NCI-H2196 (cell line): Measurements from ENCODE around the gene C15orf39.

ENCODE experiments used
- DNase-seq: peaks from one replicate; lab custom pipeline; 2025; ENCODE audit not compliant: unreplicated experiment; lab: John Stamatoyannopoulos, UW

C15orf39 gene

DNA sequence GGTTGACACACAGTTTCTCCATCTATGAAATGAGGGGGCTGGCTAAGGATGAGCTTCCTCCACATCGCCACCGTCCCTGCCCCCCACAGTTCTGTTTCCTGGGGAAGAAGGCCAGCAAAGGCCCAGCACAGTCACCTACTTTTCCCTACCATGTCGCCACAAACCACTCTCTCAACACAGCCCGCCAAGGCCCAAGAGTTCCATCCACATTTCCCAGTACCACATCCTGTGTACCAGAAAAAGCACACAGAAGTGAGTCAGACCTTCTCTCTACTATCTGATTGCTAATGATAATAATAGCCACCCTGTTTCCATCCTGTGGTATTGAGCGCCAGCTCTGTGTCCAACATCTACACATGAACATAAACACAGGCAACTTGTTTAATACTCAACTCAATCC lies 30.3 kb upstream of the C15orf39 start:
- no peak for DNase-seq

DNA sequence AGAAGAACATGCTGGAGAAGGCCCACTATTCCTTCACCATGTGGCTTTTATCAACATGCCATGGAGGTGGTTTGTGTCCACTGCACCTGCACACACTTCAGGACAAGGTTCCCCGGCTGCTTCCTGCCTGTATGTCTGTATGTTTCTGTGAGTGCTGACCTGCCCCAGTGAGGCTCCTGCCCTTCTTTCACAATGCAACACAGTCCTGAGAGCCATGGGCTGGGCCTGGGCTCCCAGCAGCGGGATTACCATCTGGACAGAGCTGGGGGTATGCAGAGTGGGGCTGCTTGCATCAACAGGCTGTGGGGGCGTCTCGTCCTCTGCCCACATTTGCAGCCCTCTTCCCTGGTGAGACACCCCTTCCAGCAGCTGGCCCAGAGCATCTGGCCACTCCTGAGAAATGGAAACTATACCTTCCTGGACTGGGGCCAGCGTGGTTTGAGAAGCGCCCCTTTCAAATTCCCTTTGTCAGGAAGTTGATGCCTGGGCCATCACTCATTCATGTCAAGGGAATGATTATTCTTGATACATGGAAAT lies 29.3 kb upstream of the C15orf39 start:
- DNase-seq, result no peak

DNA sequence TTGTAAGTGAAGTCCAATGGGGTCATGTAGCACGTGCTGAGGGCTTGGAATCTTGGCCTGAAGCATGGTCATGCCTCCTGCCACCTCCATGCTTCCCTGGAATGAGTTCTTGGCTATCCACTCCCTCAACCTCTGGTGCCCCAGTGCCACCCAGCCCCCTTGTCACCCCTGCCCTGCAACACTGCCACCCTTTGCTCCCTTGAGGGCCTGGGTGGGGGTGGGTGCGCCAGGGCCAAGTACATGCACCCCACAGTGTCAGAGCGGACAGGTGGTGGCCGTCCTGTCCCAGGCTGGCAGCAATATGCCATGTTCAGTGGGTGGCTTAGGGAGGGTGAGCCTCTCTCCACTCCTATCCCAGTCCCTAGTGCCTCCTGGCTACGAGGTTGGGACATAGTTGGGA lies 27.6 kb upstream of the C15orf39 start:
- DNase-seq, result no peak

DNA sequence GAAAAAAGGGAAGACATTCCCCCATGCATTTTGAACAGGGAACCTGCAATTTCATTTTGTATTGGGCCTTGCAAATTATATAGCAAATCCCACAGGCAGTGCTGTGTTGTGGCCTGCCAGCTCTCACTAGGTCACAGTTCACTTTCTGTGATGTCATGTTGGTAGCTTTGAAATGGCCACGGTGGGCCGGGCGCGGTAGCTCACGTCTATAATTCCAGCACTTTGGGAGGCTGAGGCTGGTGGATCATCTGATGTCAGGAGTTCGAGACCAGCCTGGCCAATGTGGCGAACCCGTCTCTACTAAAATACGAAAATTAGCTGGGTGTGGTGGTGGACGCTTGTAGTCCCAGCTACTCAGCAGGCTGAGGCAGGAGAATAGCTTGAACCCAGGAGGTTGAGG lies 27.0 kb upstream of the C15orf39 start:
- DNase-seq, result no peak

DNA sequence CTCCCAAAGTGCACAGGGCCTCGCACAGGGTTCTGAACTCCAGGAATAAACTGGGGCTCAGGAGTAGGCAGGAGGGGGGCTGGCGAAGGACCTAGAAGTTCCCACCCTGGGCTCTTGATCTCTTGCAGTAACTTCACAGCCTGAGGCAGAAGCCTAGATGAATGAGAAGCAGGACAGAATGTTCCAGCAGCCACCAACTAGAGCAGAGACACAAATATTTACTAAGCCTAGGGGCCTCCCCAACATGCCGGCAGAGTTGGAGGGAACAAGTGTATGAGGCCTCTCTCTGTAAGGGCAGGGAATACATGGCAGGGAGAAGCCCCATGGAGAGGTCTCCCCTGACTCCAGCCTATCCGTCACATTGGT lies 25.3 kb upstream of the C15orf39 start:
- no peak for DNase-seq

DNA sequence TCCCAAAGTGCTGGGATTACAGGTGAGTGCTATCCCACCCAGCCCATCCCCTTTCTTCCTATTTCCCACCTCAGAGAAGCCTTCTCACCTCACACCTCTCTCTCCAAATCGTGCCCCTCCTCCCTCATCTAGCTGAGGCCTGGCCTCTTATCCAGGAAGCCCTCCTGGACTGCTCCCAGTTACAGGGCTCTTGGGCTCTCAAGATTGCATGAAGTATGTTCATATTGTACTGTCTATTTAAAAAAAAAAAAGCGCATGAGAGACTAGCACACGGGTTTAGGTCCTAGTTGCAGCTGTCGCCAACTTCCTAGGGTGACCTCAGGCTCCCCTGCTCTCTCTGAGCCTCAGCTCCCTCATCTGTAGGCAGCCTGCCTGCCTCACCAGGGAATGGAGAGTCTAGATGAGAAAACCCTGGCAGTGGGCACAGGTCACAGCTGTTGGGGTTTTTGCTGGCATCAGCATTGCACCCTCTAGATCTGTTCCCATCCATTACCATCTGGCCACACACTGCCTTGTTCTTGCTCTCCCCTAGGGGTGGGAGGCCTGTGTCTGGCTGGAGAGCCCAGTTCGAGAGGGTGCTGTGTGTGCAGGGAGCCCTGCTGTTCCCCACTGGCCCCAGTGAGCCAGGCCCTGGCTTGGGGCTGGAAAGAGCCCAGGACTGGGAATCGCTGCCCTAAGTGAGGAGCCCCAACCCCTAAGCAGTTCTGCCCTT lies 24.2 kb upstream of the C15orf39 start:
- DNase-seq, result no peak

DNA sequence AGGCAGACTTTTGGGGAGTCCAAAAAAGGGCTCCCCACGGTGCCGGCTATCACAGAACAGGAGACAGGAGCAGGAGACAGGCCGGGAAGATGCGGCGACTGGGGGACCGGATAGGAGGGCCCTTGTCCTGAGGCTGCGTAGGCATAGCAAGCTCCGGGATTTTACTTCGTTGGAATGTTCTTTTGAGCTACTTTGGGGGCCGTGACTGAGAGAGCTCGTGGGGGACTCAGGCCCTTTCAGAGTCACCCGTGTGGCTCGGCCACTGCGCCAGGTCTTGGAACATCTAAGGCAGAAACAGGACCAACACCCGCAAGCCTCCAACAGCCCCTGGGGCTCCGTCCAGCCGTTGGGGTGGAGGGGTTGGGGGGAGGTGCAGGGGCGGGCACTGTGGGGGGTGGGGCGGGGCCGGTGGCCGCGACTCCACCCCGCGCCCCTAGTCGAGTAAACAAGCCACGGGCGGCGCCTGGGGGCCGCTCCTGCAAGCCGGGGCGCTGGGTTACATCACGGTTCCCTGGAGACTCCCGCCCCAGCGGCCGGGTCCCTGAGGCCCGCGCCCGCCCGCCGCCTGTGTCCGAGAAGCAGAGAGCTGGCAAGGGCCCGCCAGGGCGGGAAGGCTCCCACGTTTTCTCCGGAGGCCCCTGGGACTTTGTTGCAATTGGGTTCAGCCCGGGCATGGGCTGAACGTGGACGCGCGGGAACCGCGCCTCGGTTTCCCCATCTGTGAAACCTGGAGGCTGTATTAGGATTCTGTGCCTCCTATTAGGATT lies 23.3 kb upstream of the C15orf39 start:
- no peak for DNase-seq

DNA sequence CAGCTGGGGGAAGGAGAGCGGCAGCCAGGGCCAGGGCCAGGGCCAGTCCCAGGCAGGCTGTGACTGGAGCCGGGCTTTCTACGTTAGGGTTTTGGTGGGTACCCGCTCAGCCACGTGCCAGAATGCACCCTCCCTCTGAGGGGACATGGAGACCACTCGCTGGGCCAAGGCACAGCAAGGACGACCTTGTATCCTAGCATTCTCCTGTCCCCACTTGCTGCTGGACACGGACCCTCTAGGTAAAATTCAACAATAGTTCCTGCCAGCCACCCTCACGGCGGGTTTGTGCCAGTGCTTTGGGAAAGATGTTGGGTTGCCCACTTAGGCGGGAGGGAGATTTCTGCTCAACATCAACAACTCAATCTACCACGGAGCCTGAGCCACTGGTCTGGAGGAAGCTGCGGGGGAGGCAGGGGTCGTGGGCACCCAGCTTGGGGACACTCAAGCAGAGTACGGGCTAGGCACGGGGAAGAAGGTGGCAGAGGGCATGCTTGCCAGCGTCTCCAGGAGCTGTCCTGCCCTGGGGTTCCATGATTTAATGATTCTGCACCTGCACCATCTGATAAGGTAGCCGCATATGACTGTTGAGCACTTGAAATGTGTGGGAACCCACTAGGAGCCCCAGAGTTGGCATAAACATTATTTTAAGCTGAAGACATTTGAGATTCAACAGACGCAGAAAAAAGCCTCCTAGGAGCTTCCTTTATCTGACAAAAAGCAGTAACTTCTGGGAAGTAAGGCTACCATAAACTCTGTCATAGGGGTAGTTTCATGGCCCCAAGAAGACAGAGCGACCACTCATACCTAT lies 22.5 kb upstream of the C15orf39 start:
- DNase-seq, result no peak

DNA sequence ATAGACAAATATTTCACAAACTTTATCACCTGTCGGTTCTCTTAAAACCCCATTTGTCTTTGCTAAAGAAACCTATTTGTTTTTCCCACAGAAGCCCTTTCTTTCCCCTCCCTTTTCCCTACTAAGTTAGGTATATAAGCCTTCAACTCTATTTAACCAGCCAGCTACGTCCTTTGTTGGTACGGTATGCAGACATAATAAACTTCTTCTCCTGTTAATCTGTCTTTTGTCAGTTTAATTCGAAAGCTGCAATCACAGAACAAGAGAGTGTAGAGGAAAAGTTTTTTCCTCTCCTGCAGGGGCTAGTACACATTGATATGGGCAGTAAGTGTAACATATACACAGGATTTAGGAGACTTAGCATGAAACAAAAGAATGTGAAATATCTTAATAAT lies 21.9 kb upstream of the C15orf39 start:
- no peak for DNase-seq

DNA sequence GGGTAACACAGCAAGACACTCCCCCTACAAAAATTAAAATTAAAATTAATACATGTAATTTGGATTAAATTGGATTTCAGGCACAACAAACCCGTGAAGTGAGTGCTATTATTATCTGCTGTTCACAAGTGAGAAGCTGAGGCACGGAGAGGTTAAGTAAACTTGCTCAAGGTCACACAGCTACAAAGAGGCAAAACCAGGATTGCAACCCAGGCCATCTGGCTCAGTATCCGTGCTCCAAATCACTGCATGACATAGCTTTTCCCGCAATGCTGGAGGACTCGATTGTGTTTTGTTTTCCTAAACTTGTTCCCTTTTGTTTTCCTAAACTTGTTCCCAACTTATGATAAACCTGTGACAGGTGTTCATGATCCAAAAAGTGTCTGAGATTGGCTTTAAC lies 19.9 kb upstream of the C15orf39 start:
- no peak for DNase-seq

DNA sequence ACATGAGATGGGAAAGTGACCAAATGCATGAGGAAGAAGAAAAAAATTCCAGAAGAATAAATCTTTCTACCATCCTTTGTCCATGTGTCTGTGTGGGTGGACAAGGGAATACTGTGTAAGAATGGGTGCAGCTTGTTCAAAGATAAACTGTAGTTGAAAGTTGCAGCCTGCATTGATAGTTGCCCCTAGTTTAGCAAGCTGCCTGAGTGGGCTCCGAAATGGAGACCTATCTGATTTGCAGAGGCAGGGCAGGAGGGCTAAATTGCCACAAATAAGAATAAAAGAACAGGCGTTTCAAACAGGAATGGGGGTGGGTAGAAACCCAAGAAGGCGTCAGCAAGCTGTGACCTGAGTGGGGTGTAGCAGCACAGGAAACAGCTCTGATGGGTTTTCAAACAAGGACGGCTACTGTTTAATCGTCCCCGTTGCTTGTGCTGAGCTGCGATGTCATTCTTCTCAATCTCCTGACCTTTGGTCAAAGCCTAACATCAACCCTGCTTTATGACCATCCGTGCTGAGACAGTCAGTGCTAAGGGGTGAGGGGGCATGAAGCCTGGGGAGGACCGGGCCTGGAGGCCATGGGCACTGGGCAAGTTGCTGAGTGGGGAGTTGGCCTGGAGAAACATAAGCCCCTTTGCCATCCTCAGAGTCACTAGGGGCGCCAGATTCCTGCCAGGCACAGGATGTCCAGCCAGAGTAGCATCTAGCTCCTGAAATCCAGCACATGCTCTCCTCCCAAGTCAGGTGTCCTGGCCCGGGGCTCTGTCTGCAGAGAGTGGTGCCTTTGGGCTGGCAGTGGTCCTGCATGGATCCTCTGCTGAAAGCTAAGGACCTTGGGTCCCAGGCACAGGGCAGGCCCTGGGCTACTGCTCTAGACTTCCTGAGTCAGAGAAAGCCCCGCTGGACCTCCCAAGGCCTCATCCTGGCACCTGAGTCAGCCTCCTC lies 19.2 kb upstream of the C15orf39 start:
- no peak for DNase-seq

DNA sequence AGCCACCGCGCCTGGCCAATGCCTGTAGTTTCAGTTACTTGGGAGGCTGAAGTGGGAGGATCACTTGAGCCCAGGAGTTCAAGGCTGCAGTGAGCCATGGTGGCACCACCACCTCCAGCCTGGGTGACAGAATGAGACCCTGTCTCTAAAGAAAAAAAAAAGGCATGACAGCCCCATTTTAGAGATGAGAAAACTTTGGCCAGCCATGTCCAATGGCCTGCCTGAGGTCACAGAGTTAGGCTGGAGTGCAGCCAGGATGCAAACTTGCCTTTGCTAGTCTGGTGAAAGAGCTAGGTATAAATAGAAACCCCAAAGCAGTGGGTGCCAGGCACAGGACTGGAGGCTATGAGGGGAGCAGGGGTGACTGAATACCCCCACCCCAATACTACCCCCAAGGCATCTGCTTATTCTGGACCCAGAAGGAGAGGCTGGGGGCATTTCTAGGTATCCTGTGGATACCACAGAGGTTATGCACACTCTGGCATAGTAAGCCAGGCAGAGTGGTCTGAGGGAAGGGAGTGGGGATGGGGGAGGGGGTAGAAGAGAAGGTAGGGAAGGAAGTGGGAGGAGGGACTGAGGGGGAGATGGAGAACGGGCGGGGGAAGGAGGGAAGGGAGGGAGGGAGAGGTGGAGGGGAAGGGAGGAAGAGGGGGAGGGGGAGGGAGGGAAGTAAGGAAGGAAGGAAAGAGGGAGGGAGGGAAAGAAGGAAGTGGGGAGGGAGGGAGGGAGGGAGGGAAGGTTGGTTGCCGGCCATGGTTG lies 16.2 kb upstream of the C15orf39 start:
- no peak for DNase-seq

DNA sequence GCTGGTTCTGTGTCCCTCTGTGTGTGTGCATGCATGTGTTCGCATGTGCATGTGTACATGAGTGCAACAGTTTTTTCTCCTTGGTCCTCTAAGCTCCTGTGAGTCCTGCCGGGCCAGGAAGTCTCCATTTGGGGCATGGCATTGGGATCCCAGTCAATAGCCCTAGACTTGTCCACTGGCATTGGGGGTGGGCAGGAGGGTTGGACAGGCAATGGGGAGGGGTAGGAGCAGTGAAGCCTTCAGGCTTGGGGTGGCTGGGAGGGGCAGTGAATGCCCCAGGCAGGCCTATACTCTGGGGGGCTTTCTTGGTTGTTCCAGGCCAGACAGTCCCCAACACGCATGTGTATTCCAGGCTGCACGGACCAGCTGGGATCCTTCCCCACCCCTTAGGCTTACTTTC lies 15.6 kb upstream of the C15orf39 start:
- DNase-seq, result no peak

DNA sequence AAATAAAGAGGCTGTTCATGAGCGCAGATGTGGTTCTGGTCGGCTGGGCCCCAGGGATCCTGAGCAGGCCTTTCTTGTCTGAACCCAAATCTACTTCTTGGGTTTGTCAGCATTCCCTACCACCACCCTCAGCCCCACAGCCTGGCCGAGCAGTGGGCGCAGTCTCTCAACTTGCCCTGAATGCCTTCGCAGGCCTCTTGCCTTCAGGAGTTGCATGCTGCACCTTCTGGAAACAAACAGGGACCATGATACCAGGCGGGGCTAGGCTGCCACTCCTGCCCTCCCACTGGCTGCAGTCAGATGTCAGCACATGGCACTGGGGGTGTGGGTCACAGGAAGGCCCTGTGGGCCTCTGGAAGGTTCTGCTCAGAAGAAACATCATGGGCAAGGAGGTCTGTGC lies 13.2 kb upstream of the C15orf39 start:
- DNase-seq, result no peak

DNA sequence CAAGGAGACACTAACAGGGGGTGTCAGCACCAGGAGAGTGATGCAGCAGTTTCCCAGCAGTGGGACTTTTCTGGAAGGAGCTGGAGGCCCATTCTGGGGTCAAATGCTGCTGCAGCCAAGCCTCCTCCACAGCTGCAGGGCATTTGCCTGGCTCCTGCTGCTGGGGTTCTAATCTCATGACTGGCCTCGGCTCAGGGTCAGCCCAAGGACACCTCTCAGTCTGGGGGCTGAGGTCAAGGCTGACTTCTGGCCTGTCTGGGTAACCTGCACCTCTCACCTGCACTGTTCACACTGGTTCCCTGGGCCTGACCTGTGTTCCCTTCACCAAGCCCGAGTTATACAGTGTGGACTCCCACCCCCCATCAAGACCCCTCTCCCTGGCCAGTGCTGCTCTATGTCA lies 10.4 kb upstream of the C15orf39 start:
- no peak for DNase-seq

DNA sequence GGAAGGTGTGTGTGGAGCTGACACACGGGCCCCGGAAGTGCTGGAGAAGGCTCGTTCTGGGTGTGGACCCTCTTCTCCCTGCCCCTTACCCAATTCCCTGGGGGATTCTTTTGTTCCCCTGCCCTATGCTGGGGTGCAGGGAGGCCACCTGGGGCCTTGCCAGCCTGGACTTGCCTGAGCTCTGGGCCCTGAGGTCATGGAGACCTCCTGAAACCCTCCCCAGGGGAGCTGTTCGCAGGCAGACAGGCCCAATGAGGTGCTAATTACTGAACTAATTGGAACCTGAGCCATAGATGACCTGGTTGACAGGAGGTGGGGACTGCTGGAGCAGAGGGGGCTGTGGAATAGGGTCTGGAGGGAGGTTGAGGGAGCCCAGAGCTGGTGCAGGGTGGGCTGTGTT lies 9.4 kb upstream of the C15orf39 start:
- DNase-seq, result no peak

DNA sequence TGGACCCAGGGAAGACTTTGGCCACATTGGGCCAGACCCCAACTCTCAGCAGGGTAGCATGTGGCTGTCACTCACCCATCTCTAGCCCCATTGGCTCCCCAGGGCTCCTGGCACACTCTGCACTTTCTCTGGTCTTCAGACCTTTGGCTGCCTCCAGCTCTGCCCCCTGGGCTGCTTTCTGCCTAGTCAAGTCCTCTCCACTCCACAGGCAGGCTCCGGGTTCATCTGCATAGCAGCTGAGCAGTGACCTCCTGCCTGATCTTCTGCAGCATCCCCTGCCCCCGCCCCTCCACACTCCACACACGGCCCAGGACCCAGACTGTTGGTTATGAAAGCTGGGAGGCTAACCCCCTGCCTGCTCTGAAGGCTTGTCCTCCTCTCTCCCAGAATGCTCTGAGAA lies 8.4 kb upstream of the C15orf39 start:
- no peak for DNase-seq

DNA sequence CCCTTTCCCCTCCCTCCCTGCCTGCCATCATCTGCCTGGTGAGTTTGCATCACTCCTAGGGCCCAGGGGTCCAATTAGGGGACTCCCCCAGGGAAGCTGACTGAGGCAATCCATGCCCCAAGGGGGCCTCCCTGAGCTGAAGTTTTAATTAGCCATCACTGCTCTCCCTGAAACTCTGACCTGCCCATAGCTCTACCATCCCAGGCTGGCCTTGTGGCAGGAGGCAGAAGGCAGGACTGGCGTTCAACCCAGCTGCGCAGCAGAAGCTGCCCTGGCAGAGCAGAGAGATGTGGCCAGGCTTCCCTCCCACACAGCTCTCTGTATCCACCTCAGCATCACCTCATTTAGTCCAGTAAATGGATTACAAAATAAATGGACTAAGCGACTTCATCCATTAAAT lies 7.7 kb upstream of the C15orf39 start:
- DNase-seq, result no peak

DNA sequence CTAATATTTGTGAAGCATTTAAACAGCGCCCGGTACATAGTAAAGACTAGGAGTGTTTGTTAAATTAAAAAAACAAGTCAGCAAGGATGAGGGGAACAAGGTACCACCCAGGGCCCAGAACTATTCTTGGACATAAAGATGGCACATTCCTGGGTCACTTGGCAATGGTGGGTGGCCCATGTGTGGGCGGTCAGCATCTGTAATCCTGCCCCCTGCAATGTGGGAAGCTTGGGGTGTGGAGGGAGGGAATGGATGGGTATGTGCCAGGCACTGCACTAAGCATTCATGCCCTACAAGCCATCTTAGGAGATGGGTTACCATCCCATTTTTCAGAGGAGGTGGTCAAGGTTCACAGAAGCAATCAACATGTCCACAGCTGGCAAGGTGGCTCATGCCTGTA lies 7.3 kb upstream of the C15orf39 start:
- no peak for DNase-seq
